ENCODE results near the gene MKLN1. TPM values are rescaled to one million over a fixed set of nuclear protein-coding genes. Genes with fewer than 3 reads are reported as not detected.
A peak's percentile ranks its signal among the peaks of the same experiment; 100 is the strongest.

The MKLN1 gene
- total and polyA plus RNA-seq, 2 donors (not counting 1 experiment from before 2014, with no cell fraction given), result 8.5 to 68.4 TPM

GRCh38 chr7:131328377-131329175 lies 900 bp downstream of the MKLN1 start:
- TF ChIP-seq CTCF (IDR thresholded peaks at IDR 0.05) (no peak), EZH2 (IDR thresholded peaks at IDR 0.05; ENCODE audit: borderline replicate concordance, insufficient read depth, low read depth, low read length, poor library complexity, severe bottlenecking) (no peak)
- Histone ChIP-seq H4K20me1 (ENCODE audit: control insufficient read depth, insufficient read depth, low read length, poor library complexity, severe bottlenecking) (no peaks in the 10 kb centered on the region), H2AFZ (ENCODE audit: insufficient read depth, low read depth, low read length, poor library complexity, severe bottlenecking) (peak overlapping the region; percentile 98), H3K36me3 (replicated peaks in 1 of 2; ENCODE audit: control extremely low read depth in 1 of 2, control insufficient read depth in 1 of 2, extremely low read depth in 1 of 2, insufficient read depth in 2 of 2, low read length in 1 of 2) (no peaks in the 10 kb centered on the region), H3K27me3 (replicated peaks in 1 of 4; ENCODE audit: control extremely low read depth in 1 of 4, control insufficient read depth in 3 of 4, insufficient read depth in 4 of 4, low read length in 3 of 4) (no peaks in the 10 kb centered on the region), H3K4me3 (ENCODE audit: control extremely low read depth in 1 of 5, extremely low read depth in 1 of 5, insufficient read depth in 1 of 5, low read depth in 2 of 5, low read length in 4 of 5) (peak overlapping the region; percentile 93 to 99 (median 96)), H3K27ac (ENCODE audit: low read length in 2 of 2) (peak overlapping the region; percentile 88 to 91), H3K4me2 (replicated peaks; ENCODE audit: low read depth, low read length, poor library complexity, severe bottlenecking) (peak overlapping the region; percentile 82), H3K79me2 (ENCODE audit: control insufficient read depth, insufficient read depth, low read length) (peaks cover 91% of the 10 kb centered on the region), H3K9ac (ENCODE audit: low read length) (peak overlapping the region; percentile 99), H3K9me3 (ENCODE audit: control extremely low read depth in 1 of 3, control insufficient read depth in 2 of 3, insufficient read depth in 1 of 3, low read length in 2 of 3) (no peaks in the 10 kb centered on the region), H3K4me1 (ENCODE audit: control insufficient read depth in 2 of 2, insufficient read depth in 2 of 2, low read length in 2 of 2) (peaks cover 26 to 29% of the 10 kb centered on the region in 2 donors)
- ChIA-PET POLR2A (interaction anchor here (0.5 to 1.3 kb wide), 4 partner anchors 8 to 222 kb away, joined by 3 to 6 read pairs (median 4); no protein-coding TSS in a partner anchor), CTCF (interaction anchor here (1.5 to 1.8 kb wide), 2 partner anchors 8 to 221 kb away, joined by 5 to 6 read pairs; no protein-coding TSS in a partner anchor)
- intact Hi-C loops (cut with micrococcal nuclease), result loop anchor here (5.0 to 10.0 kb wide), 2 partner anchors 366 to 1254 kb away; partner anchors contain the start of gene KLHDC10
- ATAC-seq (ENCODE audit: low read depth) (no peak), DNase-seq (no peak)
- H3K27me3 Mint-ChIP-seq, result no peaks in the 10 kb centered on the region
- H3K27ac Mint-ChIP-seq, result peak overlapping the region; percentile 95
- peaks cover 59% of the 10 kb centered on the region for H3K4me1 Mint-ChIP-seq
- peak overlapping the region; percentile 85 for H3K4me3 Mint-ChIP-seq
- H3K9me3 Mint-ChIP-seq (ENCODE audit: insufficient read depth), result no peaks in the 10 kb centered on the region
- 0% methylated on average over 14 of the region's 20 CpGs for WGBS (ENCODE audit: insufficient coverage)

- H3K36me3 ChIP-seq (replicated peaks in 1 of 2; ENCODE audit: control extremely low read depth in 1 of 2, control insufficient read depth in 1 of 2, extremely low read depth in 1 of 2, insufficient read depth in 2 of 2, low read length in 1 of 2), result no peaks in the 10 kb centered on the region
- TF ChIP-seq CTCF (IDR thresholded peaks at IDR 0.05), result no peak
- no peak for TF ChIP-seq EZH2 (IDR thresholded peaks at IDR 0.05; ENCODE audit: borderline replicate concordance, insufficient read depth, low read depth, low read length, poor library complexity, severe bottlenecking)
- H3K27ac ChIP-seq (ENCODE audit: low read length in 2 of 2), result peak overlapping the region; percentile 2 to 91
- 100% methylated on average over 1 of the region's 1 CpG for WGBS (ENCODE audit: insufficient coverage)
- no peaks in the 10 kb centered on the region for H3K9me3 Mint-ChIP-seq (ENCODE audit: insufficient read depth)
- H3K4me3 ChIP-seq (ENCODE audit: control extremely low read depth in 1 of 5, extremely low read depth in 1 of 5, insufficient read depth in 1 of 5, low read depth in 2 of 5, low read length in 4 of 5), result peak overlapping the region in 4 of 5 experiments; percentile 13 to 96 (median 94)
- ChIA-PET CTCF (interaction anchor here (0.9 kb wide), 1 partner anchor 17 kb away, joined by 3 read pairs; no protein-coding TSS in a partner anchor), POLR2A (no interaction called here)
- peak overlapping the region; percentile 3 for H2AFZ ChIP-seq (ENCODE audit: insufficient read depth, low read depth, low read length, poor library complexity, severe bottlenecking)
- intact Hi-C loops (cut with micrococcal nuclease), result loop anchor here (5.0 to 10.0 kb wide), 2 partner anchors 367 to 1254 kb away; partner anchors contain the start of gene KLHDC10
- peaks cover 93% of the 10 kb centered on the region for H3K79me2 ChIP-seq (ENCODE audit: control insufficient read depth, insufficient read depth, low read length)
- H3K4me1 Mint-ChIP-seq, result peaks cover 59% of the 10 kb centered on the region
- H3K9me3 ChIP-seq (ENCODE audit: control extremely low read depth in 1 of 3, control insufficient read depth in 2 of 3, insufficient read depth in 1 of 3, low read length in 2 of 3), result no peaks in the 10 kb centered on the region
- H4K20me1 ChIP-seq (ENCODE audit: control insufficient read depth, insufficient read depth, low read length, poor library complexity, severe bottlenecking), result no peaks in the 10 kb centered on the region
- peak overlapping the region; percentile 82 for H3K4me2 ChIP-seq (replicated peaks; ENCODE audit: low read depth, low read length, poor library complexity, severe bottlenecking)
- peak overlapping the region; percentile 51 for H3K27ac Mint-ChIP-seq
- H3K9ac ChIP-seq (ENCODE audit: low read length), result peak overlapping the region; percentile 99
- H3K4me1 ChIP-seq (ENCODE audit: control insufficient read depth in 2 of 2, insufficient read depth in 2 of 2, low read length in 2 of 2), result peaks cover 26 to 29% of the 10 kb centered on the region in 2 donors
- DNase-seq (peak; percentile 18), ATAC-seq (ENCODE audit: low read depth) (no peak)
- no peaks in the 10 kb centered on the region for H3K27me3 ChIP-seq (replicated peaks in 1 of 4; ENCODE audit: control extremely low read depth in 1 of 4, control insufficient read depth in 3 of 4, insufficient read depth in 4 of 4, low read length in 3 of 4)
- no peaks in the 10 kb centered on the region for H3K27me3 Mint-ChIP-seq
- peak overlapping the region; percentile 85 for H3K4me3 Mint-ChIP-seq
Observed at GRCh38 chr7:131329176-131329570, 1.5 kb downstream of the MKLN1 start.

Data from B cell (primary cell).